GM18502 (cell line): ENCODE results near the gene MCUR1.
"Not testable (repeated sequence)": the region's sequence is repeated elsewhere in the genome, so short reads cannot be mapped to it uniquely, and the experiment has no call there.

ENCODE experiments used
- ATAC-seq: cut with Tn5 transposase; IDR thresholded peaks from one replicate; pipeline ENCODE4 v1.9.1; 2021; ENCODE audit warnings: mild to moderate bottlenecking; ENCODE audit not compliant: unreplicated experiment, poor library complexity

Gene MCUR1

GRCh38 chr6:13788820-13789219 is 25.5 kb downstream of the MCUR1 start:
- no peak for ATAC-seq

- no peak for ATAC-seq
These were observed 27.2 kb downstream of the MCUR1 start for GRCh38 chr6:13787137-13787536.

- not testable (repeated sequence) for ATAC-seq
These were observed 34.2 kb downstream of the MCUR1 start for GRCh38 chr6:13780162-13780561.

- no peak for ATAC-seq
These were observed 36.3 kb downstream of the MCUR1 start for GRCh38 chr6:13778028-13778427.

- no peak for ATAC-seq
These were observed 37.8 kb downstream of the MCUR1 start for GRCh38 chr6:13776602-13777001.

DNA sequence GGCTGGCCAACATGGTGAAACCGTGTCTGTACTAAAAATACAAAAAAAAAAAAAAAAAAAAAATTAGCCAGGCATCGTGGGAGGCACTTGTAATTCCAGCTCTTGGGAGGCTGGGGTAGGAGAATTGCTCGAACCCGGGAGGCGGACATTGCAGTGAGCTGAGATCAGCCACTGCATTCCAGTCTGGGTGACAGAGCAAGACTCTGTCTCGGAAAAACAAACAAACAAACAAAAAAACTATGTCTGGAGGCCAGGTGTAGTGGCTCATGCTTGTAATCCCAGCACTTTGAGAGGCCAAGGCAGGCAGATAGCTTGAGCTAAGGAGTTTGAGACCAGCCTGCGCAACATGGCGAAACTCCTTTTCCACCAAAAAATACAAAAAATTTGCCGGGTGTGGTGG is 38.9 kb downstream of the MCUR1 start:
- not testable (repeated sequence) for ATAC-seq

DNA sequence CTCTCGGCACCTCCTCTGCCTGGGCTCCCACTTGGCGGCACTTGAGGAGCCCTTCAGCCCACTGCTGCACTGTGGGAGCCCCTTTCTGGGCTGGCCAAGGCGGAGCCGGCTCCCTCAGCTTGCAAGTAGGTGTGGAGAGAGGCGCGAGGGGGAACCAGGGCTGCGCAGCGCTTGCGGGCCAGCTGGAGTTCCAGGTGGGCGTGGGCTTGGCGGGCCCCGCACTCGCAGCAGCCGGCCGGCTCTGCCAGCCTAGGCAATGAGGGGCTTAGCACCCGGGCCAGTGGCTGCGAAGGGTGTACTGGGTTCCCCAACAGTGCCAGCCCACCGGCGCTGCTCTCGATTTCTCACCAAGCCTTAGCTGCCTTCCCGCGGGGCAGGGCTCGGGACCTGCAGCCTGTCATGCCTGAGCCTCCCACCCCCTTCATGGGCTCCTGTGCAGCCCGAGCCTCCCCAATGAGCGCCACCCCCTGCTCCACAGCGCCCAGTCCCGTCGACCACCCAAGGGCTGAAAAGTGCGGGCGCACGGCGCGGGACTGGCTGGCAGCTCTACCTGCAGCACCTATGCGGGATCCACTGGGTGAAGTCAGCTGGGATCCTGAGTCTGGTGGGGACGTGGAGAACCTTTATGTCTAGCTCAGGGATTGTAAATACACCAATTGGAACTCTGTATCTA is 41.9 kb downstream of the MCUR1 start:
- ATAC-seq, result not testable (repeated sequence)

- ATAC-seq, result no peak
These were observed 44.7 kb downstream of the MCUR1 start for GRCh38 chr6:13769655-13770053.

DNA sequence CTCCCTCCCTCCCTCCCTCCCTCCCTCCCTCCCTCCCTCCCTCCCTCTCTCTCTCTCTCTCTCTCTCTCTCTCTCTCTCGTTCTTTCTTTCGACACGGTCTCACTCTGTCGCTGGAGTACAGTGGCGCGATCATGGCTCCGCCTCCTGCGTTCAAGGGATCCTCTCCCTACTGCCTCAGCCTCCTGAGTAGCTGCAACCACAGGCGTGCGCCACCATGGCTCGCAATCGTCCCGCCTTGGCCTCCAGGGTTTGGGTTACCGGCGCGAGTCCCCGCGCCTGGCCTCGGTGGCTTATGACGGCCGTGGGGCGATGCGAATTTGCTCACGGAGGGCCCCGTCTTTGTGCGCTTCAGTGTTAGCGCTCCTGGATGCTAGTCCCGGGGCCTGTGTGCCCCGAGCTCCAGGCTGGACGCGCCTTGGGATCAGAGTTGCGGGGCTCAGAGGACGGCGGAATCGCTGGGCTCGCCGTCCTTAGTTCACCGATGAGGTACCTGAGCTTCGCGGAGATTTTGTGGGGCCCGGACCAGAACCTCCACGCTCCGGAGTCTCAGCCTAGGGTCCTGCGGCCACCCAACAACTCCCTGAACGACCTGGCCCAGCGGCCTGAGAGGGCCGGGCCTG is 45.2 kb downstream of the MCUR1 start:
- no peak for ATAC-seq

DNA sequence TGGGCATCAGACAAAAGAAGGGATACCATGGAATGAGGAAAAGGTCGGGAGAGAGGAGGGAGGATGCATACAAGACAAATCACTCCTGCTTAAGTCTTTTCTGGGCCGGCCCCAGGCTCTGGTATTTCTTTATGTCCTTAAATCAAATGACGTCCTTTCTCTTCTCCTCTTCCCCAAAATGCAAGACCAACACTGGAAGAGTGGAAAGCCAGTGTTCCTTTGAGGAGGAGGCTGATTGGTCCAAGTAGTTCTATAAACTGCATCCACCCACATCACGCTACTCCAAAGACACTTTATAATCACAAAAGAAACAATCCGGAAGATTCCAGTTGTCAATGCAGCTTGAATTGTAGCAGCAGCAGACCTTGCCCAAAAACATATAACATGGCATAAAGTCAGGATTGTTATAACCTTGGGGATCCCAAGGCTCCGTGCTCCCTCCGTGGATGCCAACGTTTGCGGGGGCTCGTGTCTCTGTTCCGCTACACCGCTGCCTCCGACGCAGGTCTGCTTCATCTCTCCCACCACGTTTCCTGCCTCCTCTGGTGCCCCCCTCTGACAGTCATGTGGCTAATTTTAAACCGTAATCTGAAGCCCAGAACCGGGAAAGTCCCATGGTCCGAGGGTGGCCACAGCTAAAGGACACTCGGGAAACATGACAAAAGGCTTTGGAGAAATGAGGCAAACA is 47.1 kb downstream of the MCUR1 start:
- no peak for ATAC-seq

GRCh38 chr6:13766201-13766634 is 48.1 kb downstream of the MCUR1 start:
- no peak for ATAC-seq

DNA sequence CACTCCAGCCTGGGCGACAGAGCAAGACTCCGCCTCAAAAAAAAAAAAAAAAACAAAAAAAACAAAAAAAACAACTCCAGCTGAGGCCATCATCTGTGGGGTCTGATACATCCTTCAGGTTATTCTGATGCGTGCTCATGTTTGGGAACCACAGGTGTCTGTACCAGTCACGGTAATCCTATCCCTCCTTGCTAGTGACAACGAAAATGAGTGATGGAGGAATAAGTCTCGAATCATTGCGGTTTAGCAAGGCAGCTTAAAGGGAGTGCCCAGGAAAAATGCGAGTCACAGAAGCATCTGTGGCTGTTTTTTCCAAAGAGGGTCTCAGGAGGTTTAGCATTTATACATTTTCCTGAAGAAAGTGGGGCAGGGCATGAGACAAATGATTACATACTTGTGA is 48.8 kb downstream of the MCUR1 start:
- no peak for ATAC-seq

DNA sequence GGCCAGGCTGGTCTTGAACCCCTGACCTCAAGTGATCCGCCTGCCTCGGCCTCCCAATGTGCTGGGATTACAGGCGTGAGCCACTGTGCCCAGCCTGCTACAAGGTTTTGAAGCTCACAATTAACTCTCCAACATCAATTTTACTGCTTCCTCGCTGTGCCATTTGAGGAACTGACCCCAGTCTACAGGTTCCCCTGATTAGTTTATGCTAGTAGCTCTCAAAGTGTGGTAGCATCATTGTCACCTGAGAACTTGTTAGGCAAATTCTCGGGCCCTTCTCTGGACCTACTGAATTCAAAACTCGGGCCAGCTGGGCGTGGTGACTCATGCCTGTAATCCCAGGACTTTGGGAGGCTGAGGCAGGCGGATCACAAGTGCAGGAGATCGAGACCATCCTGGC is 49.4 kb downstream of the MCUR1 start:
- ATAC-seq, result no peak

DNA sequence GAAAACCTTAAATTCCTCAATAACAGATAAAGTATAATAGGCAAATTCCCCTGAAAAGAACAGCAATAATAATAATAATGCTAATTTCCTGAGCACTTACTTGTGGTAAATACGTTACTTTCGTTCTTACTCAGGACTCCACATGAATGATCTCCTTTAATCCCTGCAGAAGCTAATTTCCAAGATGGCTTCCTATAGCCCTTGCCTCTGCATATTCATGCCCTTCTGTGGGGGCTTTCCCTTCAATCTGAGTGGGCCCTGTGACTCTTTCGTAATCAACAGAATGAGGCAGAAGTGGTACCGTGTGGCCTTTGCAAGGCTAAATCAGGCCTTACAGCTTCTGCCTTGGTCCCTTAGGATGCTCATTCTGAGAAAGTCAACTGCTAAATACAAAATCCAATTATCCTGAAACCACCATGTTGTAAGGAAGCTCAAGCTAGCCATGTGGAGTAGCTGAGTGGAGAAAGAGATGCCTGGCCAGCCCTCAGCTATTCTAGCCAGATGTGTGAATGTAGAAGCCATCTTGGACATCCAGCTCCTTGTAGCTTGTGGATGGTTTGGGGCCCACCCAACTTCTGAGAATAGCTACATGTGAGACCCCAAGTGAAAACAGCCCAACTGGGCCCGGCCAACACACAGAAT is 50.5 kb downstream of the MCUR1 start:
- peak; percentile 74 for ATAC-seq

DNA sequence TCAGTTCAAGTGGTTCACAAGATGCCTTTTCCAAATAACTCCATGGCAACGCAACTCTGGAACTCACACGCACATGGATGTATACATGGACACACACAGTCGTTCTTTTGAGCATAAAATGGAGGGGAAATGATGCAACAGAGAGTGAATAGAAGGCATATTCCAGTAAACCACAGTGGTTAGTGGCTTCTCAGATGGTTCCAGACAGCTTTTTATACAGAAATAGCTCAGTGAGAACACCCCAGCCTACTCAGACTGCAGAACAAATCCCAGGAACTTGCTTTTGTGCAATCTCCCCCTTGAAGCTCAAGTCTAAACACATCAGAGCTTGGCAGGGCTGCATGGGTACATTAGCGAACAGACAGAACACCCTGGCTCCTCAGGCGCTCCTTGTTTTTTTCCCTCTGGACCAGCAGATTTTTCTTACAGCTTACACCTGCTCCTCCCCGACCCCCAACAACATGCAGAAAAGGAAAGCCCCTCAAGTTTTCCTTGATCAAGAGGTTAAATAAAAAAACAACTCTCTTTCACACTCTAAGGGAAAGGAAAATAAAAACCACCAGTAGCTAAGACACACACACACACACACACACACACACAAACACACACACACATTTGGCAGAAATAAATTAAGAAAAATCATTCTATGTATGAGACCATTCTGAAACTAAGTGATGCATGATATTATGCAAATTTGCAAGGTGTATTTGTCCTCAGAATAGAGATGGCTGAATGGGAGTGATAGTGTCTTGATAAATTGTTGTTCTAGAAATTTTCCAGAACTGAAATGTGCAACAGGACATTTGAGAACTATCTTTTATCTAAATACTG is 51.5 kb downstream of the MCUR1 start:
- ATAC-seq, result no peak

DNA sequence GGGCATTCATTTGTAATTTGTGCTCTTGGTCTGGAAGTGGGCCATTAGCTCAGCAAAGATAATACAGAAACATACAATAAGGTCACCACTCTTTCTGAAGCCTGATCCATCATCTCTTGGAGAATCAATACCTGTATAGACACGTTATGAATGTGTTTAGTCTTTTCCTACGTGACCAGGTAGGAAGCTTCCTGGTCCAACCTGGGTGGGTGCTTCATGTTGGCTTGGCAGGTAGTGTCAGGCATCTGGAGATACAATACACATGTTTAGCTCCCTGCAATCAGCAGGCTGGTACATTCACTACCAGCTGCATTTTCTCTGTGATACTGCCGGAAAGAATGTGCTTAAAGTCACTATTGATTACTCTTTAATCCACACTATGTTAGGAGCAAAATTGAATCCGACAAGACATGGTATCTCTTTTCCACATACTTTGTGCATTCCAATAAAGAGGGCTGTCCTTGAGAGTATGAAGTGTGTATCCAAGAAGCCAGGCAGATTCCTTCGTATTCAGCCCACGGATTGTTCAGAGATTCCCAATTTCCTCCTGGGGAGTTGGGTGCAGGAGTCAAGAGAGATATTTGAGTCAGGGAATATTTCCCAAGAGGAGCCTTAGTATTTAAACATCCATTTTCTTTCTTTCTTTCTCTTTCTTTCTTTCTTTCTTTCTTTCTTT is 52.9 kb downstream of the MCUR1 start:
- no peak for ATAC-seq

DNA sequence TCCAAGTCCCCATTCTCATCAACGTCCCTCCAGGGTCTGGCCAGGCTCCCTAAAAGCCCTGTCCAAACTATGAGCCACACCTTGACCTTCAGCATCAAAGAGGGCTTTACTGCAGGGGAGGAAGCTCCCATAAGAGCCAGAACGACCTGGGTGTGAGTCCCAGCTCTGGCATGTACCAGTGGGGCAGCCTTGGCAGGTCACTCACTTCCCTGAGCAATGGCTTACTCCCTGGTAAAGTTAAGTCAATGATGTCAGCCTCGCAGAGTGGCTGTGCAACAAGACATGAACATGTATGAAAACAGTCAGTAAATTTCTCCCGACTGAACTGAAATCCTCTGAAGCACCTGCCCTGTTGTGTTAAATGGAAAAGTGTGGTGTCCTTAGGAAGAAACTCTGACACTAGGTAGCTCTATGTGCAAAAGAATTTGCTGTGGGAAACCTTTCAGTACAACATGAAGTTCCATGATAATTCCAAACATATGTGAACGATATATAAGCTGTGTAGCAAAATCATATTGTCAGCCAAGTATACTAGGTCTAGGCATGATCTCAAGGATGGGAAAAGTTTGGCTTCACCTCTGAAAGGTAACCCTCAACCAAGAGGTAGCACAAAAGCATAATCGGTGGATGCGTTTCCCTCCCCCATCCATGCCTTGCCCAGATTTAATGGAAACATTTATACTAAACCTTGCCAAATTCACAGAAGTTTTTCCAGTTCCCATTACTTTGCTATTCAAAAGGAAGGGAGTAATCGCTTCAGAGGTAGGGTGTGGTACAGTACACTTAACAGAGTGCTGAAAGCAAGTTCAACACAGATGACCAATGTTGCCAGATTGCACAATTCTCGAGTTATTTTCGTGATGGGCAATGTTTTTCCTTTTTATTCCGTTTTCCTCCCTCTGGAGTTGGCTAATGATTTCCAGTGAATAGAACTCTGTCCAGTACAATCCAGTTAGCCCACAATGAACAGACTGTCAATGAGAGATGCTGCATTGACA is 53.8 kb downstream of the MCUR1 start:
- ATAC-seq, result no peak

DNA sequence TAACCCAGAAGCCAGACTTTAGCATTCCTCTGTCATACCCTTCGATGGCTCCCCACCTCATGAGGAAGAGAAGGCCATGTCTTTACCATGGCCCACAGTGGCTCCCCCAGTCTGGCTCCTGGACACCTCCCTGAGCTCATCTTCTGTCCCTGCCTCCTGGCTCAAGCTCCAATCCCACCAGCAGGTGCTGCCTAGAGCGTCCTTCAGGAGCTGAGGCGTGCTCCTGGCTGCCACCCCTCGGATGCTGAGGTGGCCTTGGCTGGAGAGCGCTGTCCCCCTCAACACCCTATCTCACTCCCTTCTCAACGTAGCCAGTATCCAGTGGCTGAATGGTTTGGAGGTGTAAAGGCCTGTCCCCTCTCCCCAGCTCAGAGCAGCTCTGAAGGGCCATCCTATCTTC is 55.3 kb downstream of the MCUR1 start:
- no peak for ATAC-seq

GRCh38 chr6:13754644-13755043 is 59.7 kb downstream of the MCUR1 start:
- ATAC-seq, result no peak
